ENCODE measurements around the gene OTOP2.

Gene OTOP2

DNA sequence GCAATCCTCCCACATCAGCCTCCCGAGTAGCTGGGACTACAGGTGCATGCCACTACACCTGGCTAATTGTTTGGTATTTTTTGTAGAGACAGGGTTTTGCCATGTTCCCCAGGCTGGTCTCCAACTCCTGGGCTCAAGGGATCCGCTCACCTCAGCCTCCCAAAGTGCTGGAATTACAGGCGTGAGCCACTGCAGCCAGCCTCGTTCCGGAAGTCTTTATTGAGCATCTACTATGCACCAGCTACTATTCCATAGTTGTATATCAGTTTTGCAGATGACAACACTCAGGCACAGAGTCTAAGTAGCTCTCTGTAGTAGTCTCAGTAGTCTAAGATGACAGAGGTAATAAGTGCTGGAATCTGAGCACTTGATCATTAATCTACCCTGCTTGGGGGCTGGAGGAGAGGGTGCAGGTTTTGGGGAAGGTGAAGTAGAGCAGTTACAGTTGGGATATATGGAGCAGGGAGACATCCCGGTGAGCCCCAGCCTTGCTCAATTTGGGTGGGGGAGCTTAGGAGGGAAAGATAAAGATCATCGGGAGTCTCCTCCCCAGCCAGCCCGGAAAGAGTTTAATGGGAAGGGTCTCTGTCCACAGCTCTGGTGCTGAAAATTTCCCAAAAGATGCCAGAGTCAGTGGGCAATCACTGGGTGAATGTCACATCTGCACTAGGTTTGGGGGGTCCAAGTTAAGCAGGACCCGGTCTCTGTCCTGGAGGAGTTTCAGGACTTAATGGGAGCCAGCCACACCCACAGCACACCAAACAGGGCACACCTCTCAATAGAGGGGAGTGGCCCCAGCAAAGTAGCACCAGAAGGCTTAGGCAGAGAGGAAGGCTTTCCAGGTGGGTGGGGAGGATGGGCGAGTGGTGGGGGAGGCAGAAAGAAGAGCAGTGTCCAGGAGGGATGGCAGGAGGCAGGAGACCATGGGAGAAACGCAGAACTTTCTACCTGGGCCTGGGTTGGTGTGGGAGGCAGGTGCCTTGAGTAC is 13.3 kb downstream of the OTOP2 start:
- DNase-seq (ENCODE audit: low read depth) = no peak
- H3K4me3 ChIP-seq (ENCODE audit: low read depth, low read length) = no peak overlapping the region
- TF ChIP-seq, protein P1, sequence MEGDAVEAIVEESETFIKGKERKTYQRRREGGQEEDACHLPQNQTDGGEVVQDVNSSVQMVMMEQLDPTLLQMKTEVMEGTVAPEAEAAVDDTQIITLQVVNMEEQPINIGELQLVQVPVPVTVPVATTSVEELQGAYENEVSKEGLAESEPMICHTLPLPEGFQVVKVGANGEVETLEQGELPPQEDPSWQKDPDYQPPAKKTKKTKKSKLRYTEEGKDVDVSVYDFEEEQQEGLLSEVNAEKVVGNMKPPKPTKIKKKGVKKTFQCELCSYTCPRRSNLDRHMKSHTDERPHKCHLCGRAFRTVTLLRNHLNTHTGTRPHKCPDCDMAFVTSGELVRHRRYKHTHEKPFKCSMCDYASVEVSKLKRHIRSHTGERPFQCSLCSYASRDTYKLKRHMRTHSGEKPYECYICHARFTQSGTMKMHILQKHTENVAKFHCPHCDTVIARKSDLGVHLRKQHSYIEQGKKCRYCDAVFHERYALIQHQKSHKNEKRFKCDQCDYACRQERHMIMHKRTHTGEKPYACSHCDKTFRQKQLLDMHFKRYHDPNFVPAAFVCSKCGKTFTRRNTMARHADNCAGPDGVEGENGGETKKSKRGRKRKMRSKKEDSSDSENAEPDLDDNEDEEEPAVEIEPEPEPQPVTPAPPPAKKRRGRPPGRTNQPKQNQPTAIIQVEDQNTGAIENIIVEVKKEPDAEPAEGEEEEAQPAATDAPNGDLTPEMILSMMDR (IDR thresholded peaks at IDR 0.05; ENCODE audit: insufficient read depth, low read depth, low read length, missing control alignments) = no peak

DNA sequence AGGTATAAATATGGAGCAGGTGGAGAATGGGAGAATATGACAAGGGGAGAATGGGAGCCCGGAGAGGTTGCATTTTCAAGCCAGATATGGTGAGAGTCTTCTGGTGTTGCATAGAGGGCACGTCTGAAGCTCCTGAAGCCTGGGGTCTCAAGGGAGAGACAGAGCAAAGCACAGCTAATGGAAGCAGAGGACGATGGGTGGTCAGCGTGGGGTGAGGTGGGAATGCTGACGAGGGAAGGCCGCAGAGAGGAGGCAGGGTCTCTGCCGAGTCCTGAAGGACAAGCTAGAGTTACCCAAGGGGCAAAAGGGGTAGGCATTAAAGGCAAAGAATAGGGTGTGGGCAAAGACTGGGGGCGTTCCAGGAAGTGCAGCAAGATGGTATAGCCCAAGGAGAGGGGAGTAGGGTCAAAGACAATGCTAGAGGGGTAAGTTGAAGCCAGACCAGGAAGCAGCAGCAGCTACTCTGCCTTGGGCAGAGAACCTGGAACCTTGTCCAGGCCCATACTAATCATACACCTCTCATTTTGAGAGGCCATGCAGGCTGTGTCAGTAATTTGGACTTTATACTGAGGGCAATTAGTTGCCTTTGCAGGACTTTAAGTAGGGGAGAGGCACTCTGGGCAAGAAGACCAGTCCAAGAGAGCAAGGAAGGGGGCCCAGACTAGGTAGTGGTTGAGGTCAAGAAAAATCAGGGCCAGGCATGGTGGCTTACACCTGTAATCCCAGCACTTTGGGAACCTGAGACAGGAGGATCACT is 14.3 kb downstream of the OTOP2 start:
- no peak overlapping the region for H3K4me3 ChIP-seq (ENCODE audit: low read depth, low read length)
- TF ChIP-seq, protein P1 (IDR thresholded peaks at IDR 0.05; ENCODE audit: insufficient read depth, low read depth, low read length, missing control alignments) = no peak
- no peak for DNase-seq (ENCODE audit: low read depth)

DNA sequence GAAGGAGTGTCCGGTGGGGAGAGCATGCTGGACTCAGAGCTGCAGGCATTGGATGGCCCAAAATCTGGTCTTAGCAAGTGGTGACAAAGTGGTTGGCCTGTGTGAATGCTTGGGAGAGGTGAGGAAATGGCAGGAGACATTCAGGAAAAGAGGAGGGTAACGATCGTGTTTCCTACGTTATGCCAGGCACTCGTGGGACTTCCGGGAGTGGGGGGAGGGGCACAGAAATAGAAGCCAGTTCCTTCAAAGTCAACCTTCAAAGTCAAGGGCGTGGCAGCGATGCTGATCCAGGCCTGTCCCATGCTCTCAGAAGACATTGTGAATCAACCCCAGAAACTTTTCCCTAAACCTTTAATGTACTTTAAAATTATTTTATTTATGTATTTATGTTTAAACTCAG is 15.5 kb downstream of the OTOP2 start:
- no peak for DNase-seq (ENCODE audit: low read depth)
- no peak overlapping the region for H3K4me3 ChIP-seq (ENCODE audit: low read depth, low read length)
- TF ChIP-seq, protein P1 (IDR thresholded peaks at IDR 0.05; ENCODE audit: insufficient read depth, low read depth, low read length, missing control alignments) = no peak

DNA sequence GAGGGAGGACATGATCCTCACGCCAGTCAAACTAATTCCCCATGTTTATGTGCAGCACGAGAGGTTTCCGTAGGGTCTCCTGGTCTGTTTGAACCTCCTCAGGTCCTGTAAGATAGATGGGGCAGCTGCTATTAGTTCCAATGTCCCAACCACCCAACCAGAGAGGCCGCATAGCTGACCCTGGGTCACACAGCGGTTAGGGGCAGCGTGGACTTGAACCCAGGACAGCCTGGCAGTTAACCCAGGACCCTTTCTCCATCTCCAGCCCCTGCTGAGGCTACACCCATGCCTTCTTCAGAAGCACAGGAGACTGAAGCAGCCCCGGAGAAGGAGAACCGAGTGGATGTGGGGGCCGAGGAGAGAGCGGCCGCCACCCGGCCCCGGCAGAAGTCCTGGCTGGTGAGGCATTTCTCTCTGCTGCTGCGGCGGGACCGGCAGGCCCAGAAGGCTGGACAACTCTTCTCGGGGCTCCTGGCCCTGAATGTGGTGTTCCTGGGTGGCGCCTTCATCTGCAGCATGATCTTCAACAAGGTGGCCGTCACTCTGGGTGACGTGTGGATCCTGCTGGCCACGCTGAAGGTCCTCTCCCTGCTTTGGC is 17.2 kb downstream of the OTOP2 start:
- no peak overlapping the region for H3K4me3 ChIP-seq (ENCODE audit: low read depth, low read length)
- DNase-seq (ENCODE audit: low read depth) = no peak
- TF ChIP-seq, protein P1 (IDR thresholded peaks at IDR 0.05; ENCODE audit: insufficient read depth, low read depth, low read length, missing control alignments) = no peak

DNA sequence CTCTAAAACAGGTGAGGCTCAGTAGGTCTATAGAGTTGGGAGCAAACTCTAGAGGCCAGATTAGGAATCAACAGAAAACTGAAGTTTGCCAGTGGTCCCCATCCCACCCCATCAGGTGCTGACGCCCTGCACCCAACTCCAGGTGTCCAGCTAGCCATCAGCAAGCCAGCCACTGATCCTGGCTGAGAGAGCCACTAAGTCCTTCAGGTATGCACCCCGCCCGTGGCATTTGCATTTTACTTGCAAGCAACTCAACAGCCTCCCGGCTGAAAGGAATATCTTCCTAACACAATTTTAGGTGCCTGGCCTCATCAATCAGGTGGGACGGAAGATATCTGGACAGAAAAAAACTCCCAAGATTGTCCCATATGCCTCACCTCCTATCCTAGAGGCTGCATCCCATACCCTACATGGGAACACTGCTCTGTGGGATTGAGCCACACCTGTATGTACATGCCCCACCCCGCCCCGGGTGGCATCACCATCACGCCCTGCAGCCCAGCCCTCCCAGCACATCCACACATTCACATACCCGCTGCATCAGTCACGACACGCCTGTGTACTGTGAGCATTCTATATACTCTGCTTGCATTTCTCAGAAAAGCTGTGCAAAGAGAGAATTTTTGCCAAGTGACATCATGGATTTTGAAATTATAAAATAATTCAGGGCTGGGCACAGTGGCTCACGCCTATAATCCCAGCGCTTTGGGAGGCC is 19.9 kb downstream of the OTOP2 start:
- no peak overlapping the region for H3K4me3 ChIP-seq (ENCODE audit: low read depth, low read length)
- DNase-seq (ENCODE audit: low read depth) = no peak
- TF ChIP-seq, protein P1 (IDR thresholded peaks at IDR 0.05; ENCODE audit: insufficient read depth, low read depth, low read length, missing control alignments) = no peak

DNA sequence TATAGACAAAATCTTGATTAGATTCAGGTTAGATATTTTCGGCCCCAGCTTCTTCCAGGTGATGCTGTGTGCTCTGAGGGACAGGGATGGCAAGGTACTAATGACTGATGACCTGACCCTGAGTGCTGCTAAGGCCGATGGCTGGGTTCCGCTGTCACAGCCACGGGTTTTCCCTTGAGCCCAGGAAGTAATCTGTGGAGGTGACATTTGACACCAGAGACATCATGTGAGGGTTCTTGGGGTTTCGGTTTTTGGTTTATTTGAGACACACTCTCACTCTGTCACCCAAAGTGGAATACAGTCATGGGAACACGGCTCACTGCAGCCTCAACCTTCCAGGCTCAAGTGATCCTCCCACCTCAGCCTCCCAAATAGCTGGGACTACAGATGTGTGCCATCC is 21.5 kb downstream of the OTOP2 start:
- H3K4me3 ChIP-seq (ENCODE audit: low read depth, low read length) = peak overlapping the region; percentile 21
- TF ChIP-seq, protein P1 (IDR thresholded peaks at IDR 0.05; ENCODE audit: insufficient read depth, low read depth, low read length, missing control alignments) = no peak
- DNase-seq (ENCODE audit: low read depth) = peak; percentile 79
